ENCODE results near the gene PCDH11Y. TPM values are rescaled to one million over a fixed set of nuclear protein-coding genes. Genes with fewer than 3 reads are reported as not detected.

Gene PCDH11Y
- not detected in 2 replicates for total RNA-seq

DNA sequence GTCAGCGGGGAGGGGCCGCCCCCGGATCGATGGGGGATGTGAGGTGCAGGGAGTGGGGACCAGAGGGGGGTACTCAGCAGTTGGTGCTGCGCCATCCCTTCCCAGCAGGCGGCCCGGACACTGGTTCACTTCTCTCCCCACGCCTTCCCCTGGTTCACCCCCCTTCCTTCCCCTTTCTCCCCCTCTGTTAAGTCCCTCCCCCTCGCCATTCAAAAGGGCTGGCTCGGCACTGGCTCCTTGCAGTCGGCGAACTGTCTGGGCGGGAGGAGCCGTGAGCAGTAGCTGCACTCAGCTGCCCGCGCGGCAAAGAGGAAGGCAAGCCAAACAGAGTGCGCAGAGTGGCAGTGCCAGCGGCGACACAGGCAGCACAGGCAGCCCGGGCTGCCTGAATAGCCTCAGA, at the start of gene PCDH11Y:
Gene PCDH11Y, plus strand, starts transcription at position 240 of the 400 bp plus-strand sequence. CDS start 56,804 bp downstream, outside the sequence.

